ENCODE measurements around the gene RGS7. TPM values are rescaled to one million over a fixed set of nuclear protein-coding genes. Genes with fewer than 3 reads are reported as not detected.

RGS7 gene
- total RNA-seq, 1 experiment from 2014 or later: 1.5 TPM

GRCh38 chr1:241096982-241097381, 260.0 kb downstream of the RGS7 start:
- H3K79me2 ChIP-seq (ENCODE audit: insufficient read depth, low read length): no peaks in the 10 kb centered on the region
- no peak overlapping the region for H2AK5ac ChIP-seq (ENCODE audit: insufficient read length, low read length)
- H3K27ac Mint-ChIP-seq: no peak overlapping the region; a peak in 1 of 7 replicates
- no peaks in the 10 kb centered on the region for H3K27me3 ChIP-seq (ENCODE audit: insufficient read depth, low read length)
- H3K79me1 ChIP-seq (ENCODE audit: insufficient read depth, low read depth, low read length, poor library complexity, severe bottlenecking): no peaks in the 10 kb centered on the region
- peaks cover 2% of the 10 kb centered on the region; the same call in 1 of the 2 replicates for H3K4me1 ChIP-seq (ENCODE audit: insufficient read depth, low read length)
- no peak overlapping the region for H4K5ac ChIP-seq (ENCODE audit: insufficient read length, low read depth, low read length)
- H2BK120ac ChIP-seq (ENCODE audit: low read depth, low read length, poor library complexity, severe bottlenecking): no peak overlapping the region
- H4K20me1 ChIP-seq (ENCODE audit: control insufficient read depth, insufficient read depth, insufficient read length): no peaks in the 10 kb centered on the region
- H4K91ac ChIP-seq (ENCODE audit: insufficient read length, low read depth, low read length): no peak overlapping the region
- DNase-seq: no peak
- H3K56ac ChIP-seq (ENCODE audit: insufficient read length, low read depth, low read length): no peak overlapping the region
- H3K9me3 Mint-ChIP-seq: no peaks in the 10 kb centered on the region
- no peak overlapping the region for H2BK20ac ChIP-seq (ENCODE audit: low read depth, low read length, poor library complexity, severe bottlenecking)
- no peak overlapping the region for H3K23ac ChIP-seq (ENCODE audit: insufficient read length, low read depth, low read length)
- TF ChIP-seq, protein P1, sequence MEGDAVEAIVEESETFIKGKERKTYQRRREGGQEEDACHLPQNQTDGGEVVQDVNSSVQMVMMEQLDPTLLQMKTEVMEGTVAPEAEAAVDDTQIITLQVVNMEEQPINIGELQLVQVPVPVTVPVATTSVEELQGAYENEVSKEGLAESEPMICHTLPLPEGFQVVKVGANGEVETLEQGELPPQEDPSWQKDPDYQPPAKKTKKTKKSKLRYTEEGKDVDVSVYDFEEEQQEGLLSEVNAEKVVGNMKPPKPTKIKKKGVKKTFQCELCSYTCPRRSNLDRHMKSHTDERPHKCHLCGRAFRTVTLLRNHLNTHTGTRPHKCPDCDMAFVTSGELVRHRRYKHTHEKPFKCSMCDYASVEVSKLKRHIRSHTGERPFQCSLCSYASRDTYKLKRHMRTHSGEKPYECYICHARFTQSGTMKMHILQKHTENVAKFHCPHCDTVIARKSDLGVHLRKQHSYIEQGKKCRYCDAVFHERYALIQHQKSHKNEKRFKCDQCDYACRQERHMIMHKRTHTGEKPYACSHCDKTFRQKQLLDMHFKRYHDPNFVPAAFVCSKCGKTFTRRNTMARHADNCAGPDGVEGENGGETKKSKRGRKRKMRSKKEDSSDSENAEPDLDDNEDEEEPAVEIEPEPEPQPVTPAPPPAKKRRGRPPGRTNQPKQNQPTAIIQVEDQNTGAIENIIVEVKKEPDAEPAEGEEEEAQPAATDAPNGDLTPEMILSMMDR (conservative IDR thresholded peaks at IDR 0.05): no peak
- H3K23me2 ChIP-seq (ENCODE audit: insufficient read length, low read depth, low read length, poor library complexity, severe bottlenecking): no peaks in the 10 kb centered on the region
- H3K14ac ChIP-seq (ENCODE audit: insufficient read depth, low read length): no peak overlapping the region
- H3K18ac ChIP-seq (ENCODE audit: insufficient read length, low read depth, low read length): no peak overlapping the region
- H3K4me2 ChIP-seq (ENCODE audit: insufficient read depth, insufficient read length, low read length): no peak overlapping the region
- no peak overlapping the region for H3T11ph ChIP-seq (ENCODE audit: low read length)
- H2AFZ ChIP-seq (ENCODE audit: low read length): no peak overlapping the region
- no peak overlapping the region for H4K8ac ChIP-seq (replicated peaks; ENCODE audit: insufficient read length, low read depth, low read length)
- H2BK5ac ChIP-seq (ENCODE audit: insufficient read length, low read length): no peak overlapping the region
- no peak overlapping the region for H3K9ac ChIP-seq (ENCODE audit: extremely low read depth, insufficient read length, low read length)
- no peak overlapping the region for H2BK15ac ChIP-seq (ENCODE audit: low read depth, low read length)
- H3K27me3 Mint-ChIP-seq (ENCODE audit: low read depth): no peaks in the 10 kb centered on the region
- H3K9me3 ChIP-seq (ENCODE audit: control insufficient read depth, low read depth, low read length): no peaks in the 10 kb centered on the region
- H3K27ac ChIP-seq (ENCODE audit: insufficient read length, low read depth, low read length): no peak overlapping the region
- no peak overlapping the region for H3K4ac ChIP-seq (ENCODE audit: low read depth, low read length)
- no CpG with 5 or more reads among the region's 4 CpGs for WGBS (ENCODE audit: extremely low coverage, insufficient read length, low lambda C conversion rate)
- no peaks in the 10 kb centered on the region for H3K36me3 Mint-ChIP-seq (ENCODE audit: insufficient read depth in 1 of 3, low read depth in 3 of 3)
- H2BK12ac ChIP-seq (ENCODE audit: insufficient read length, low read depth, low read length): no peak overlapping the region
- peaks cover 21 to 25% of the 10 kb centered on the region in 2 experiments for H3K4me1 Mint-ChIP-seq
- H3K4me3 Mint-ChIP-seq: no peak overlapping the region
